Suppressor macrophage treated with lipopolysaccharide for 1 hour (primary cell): ENCODE measurements around the gene PLEKHA4.
"Not testable (repeated sequence)": the region's sequence is repeated elsewhere in the genome, so short reads cannot be mapped to it uniquely, and the experiment has no call there.

Experiments
- DNase-seq, 3 donors: peaks; one replicate each; pipeline ENCODE4 v3.0.0-alpha.2; 2020 to 2022

Gene PLEKHA4

DNA sequence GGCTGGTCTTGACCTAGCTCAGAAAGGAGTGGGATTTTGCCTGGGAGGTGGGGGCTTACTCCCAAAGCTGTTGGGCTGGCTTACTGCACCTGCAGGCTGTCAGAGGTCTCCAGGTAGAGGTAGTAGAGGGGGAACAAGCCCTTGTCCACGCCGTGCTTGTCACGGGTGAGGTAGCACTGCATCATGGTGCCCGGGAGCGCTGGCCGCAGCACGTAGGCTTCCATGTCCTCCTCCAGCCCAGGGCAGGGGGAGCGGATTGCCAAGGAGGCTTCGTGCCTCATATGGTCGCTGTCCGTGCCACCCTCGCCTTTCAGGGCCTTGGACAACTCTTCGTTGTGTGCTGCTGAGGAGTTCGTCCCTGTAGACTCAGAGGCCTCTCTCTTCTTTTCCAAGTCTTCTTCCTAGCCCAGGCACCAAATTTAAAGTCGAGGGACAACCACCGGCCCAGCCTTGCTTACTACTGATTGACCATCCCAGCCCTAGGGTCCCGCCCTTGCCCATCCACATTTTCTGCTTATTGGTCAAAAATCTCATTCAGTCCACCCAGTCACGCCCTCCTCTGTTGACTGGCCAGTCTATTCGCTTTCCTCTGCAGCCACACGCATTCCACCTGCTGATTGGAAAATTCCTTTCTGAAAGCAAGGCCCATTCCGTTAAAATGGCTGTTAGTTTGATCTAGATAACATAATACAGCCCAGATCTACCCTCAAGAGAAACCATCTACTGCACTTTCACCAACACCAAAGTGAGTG is 19.6 kb upstream of the PLEKHA4 start:
- no peak for DNase-seq

DNA sequence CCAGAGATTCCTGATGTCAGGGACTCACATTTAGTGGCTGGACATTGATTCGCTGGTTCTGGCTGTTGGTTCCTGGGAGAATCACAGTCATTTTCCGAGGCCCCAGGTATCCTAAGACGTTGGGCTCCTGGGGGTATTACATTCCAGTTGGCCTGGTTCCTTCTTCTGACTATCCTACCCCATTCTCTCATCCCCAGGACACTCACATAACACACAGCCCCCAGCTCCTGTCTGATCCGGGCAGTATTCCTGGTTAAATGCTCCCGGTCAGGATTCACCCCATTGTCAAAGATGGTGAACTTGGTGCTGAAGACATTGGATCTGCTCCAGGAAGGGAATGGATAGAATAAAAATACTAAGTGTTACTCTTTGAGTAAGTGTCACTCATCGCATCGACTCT is 15.3 kb upstream of the PLEKHA4 start:
- DNase-seq = peak in 1 of 3 donors; percentile 65

DNA sequence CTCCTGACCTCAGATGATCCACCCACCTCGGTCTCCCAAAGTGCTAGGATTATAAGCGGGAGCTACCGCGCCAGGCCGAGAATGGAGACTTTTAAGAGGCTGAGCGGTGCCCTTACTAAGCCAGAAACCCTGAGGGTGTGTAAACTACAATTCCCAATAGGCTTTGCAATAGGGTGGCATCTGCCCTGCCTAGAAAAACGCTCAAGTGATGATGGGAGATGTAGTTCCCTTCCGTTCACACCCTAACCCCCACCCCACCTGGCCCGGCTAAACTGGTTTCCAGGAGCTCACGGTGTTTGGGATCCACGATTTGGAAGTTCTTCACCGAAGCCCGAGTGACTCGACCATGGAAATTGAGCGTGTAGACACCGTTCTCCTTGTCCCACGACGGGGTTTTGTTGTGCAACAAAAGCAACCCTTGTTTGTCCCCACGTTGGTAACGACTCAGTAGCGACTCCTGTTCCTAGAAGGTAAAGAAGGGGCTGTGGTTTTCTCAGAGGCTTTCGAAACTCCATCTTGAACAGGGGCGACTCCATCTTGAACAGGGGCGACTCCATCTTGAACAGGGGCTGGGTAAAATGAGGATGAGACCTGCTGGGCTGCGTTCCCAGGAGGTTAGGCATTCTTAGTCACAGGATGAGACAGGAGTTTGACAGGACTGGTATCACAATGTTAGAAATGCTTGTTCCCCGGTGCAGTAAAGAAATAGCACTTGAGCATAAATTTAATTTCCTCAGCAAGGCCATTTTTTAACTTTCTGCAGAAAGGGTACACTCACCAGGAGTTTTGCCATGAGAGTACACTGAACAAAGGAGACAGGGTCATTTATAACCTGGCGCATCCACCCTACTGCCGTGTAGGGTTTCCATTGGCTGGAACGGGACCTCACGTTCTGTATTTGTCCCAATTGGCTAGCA is 13.6 kb upstream of the PLEKHA4 start:
- DNase-seq = peak; percentile 48 to 73 (median 58)

GRCh38 chr19:48879696-48880095 is 11.3 kb upstream of the PLEKHA4 start:
- DNase-seq = peak in 2 of 3 donors; percentile 31 to 59

DNA sequence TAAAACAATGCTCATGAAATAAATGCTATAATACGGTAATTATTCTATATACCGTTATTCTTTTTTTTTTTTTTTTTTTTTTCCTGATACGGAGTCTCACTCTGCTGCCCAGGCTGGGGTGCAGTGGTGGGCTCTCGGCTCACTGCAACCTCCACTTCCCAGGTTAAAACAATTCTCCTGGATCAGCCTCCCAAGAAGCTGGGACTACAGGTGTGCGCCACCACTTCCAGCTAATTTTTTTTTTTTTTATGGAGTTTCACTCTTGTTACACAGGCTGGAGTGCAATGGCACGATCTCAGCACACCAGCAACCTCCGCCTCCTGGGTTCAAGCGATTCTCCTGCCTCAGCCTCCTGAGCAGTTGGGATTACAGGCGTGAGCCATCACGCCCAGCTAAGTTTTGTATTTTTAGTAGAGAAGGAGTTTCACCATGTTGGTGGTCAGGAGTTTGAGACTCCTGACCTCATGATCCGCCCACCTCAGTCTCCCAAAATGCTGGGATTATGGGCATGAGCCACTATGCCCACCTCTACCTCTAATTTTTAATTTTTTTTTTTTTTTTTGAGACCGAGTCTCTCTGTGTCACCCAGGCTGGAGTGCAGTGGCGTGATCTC is 10.7 kb upstream of the PLEKHA4 start:
- DNase-seq = peak in 2 of 3 donors; percentile 36 to 60

DNA sequence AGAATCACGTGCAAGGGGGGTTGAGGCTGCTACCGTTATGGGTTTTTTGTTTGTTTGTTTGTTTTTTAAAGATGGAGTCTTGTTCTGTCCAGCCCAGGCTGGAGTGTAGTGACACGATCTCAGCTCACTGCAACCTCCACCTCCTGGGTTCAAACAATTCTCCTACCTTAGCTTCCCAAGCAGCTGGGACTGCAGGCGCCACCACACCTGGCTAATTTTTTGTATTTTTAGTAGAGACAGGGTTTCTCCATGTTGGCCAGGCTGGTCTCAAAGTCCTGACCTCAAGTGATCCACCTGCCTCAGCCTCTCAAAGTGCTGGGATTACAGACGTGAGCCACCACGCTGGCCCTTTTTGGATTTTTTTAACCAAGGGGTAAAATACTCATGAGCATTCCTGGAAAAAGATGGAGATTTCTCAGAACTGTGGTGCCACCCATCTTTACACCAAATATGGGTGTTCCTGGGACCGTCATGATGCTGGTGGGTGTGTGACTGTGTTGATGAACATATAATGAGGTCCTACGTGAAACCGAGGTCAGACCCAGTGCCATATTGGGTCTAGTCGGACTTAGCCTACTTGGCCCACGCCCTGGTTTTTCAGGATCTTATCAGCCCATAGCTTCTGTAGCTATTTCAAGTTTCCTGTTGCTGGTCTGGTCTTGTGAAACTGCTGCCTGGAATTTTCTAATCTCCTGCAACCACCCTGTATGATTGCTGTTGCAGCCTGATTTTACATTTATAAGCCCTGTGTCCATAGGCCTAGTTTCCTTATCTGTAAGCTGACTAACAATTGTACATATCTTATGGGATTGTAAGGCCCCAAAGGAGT is 10.0 kb upstream of the PLEKHA4 start:
- DNase-seq = peak; percentile 75 to 86 (median 82)

- DNase-seq = peak; percentile 56 to 80 (median 66)
Observed at GRCh38 chr19:48877855-48878195, 9.4 kb upstream of the PLEKHA4 start.

DNA sequence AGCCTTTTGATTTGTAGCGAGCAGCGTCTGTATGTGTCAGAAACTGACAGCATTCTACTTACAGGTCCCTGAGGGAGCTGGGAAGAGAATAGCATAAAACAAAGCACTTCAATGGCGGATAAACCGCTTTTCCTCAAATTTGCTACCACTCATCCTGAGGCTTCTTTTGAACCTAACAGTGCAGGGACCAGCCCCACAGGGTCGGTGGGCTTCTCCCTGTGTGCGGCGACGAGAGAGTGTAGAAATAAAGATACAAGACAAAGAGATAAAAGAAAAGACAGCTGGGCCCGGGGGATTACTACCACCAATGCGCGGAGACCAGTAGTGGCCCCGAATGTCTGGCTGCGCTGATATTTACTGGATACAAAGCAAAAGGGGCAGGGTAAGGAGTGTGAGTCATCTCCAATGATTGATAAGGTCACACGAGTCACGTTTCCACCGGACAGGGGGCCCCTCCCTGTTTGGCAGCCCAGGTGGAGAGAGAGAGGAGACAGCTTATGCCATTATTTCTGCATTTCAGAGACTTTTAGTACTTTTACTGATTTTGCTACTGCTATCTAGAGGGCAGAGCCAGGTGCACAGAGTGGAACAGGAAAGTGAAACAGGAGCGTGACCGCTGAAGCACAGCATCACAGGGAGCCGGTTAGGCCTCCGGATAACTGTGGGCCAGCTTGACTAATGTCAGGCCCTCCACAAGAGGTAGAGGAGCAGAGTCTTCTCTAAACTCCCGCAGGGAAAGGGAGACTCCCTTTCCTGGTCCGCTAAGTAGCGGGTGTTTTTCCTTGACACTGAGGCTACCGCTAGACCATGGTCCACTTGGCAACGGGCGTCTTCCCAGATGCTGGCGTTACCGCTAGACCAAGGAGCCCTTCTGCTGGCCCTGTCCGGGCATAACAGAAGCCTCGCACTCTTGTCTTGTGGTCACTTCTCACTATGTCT is 7.9 kb upstream of the PLEKHA4 start:
- peak; percentile 29 to 58 (median 57) for DNase-seq

GRCh38 chr19:48874303-48875135 is 6.1 kb upstream of the PLEKHA4 start:
- peak; percentile 64 to 78 (median 74) for DNase-seq

- peak; percentile 49 to 61 (median 57) for DNase-seq
Observed at GRCh38 chr19:48873476-48874302, 5.3 kb upstream of the PLEKHA4 start.

GRCh38 chr19:48872884-48873475 is 4.6 kb upstream of the PLEKHA4 start:
- peak; percentile 85 to 91 (median 86) for DNase-seq

DNA sequence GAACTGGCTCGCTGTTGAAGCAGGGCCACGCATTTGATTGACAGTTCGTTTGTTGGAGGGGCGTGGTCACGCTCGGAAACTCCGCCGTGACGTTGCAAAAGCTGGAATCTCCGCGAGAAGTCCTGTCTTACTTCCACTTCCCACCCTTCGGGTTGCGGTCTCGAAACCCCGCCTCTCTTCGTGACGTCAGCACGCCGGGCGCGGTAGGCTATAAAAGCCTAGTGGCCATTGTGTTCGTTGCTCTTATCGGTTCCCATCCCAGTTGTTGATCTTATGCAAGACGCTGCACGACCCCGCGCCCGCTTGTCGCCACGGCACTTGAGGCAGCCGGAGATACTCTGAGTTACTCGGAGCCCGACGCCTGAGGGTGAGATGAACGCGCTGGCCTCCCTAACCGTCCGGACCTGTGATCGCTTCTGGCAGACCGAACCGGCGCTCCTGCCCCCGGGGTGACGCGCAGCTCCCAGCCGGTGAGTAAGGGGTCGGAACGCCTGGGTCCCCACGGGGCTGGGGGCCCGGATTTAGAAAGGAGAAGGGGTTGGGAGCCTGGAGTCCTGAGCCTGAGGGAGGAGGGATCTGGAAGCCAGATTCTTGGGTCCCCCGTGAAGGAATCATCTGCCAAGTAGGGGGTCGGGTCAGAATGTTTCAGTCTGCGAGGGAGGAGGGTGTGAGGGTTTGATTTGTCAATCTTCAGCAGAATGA is 3.9 kb upstream of the PLEKHA4 start, which contains the start of gene PPP1R15A:
Gene PPP1R15A (plus strand): TSS at position 240 of the 702 bp plus-strand sequence. CDS start 813 bp downstream, outside the sequence.
- DNase-seq = peak; percentile 97 to 99 (median 99)

- DNase-seq = not testable (repeated sequence)
Observed at GRCh38 chr19:48871471-48872181, 3.2 kb upstream of the PLEKHA4 start.

DNA sequence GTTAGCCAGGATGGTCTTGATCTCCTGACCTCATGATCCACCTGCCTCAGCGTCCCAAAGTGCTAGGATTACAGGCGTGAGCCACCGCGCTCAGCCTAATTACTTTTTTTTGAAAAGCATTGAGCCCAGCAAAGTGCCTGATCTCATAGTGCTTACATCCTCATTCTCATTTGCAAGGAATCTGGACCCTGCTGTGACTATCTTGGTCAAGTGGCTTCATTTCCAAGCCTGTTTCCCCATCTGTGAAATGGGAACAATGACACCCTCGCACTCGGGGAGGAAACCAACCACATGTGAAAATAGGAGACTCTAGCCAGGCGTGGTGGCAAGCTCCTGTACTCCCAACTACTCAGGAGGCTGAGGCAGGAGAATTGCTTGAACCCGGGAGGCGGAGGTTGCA is 1.6 kb upstream of the PLEKHA4 start:
- DNase-seq = peak; percentile 41 to 54 (median 42)

DNA sequence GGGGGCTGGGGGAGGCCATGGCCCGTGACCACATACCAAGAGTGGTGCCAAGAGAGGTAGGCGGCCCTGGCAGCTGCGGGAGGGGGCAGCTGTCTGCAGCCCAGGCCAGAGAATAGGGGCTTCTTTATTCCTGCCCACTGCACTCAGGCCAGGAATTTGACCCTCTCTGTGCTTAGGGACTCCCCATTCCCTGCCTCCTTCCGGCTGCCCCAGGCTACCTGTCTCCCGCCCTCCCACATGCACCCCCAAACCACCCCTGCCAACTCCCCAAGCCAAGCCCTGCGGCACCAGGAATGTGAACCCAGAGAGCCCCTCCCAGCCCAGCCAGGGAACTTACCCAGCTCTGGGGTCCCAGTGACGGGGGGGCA is 687 bp downstream of the PLEKHA4 start:
- DNase-seq = no peak

- DNase-seq = no peak
Observed at GRCh38 chr19:48867123-48867745, 1.2 kb downstream of the PLEKHA4 start.

GRCh38 chr19:48866692-48867091 is 1.7 kb downstream of the PLEKHA4 start:
- no peak for DNase-seq
